8988T (cell line): ENCODE data around the gene PIK3CD.
"Not testable (repeated sequence)": the region's sequence is repeated elsewhere in the genome, so short reads cannot be mapped to it uniquely, and the experiment has no call there.

ENCODE experiments used
- DNase-seq: peaks from one replicate; pipeline ENCODE4 v3.0.0; 2011

Gene PIK3CD

GRCh38 chr1:9624081-9624480 lies 27.4 kb upstream of the PIK3CD start:
- no peak for DNase-seq

- DNase-seq = not testable (repeated sequence)
These were observed 26.5 kb upstream of the PIK3CD start for GRCh38 chr1:9625030-9625429.

- DNase-seq = no peak
These were observed 25.3 kb upstream of the PIK3CD start for GRCh38 chr1:9626201-9626608.

- no peak for DNase-seq
These were observed 22.7 kb upstream of the PIK3CD start for GRCh38 chr1:9628541-9629444.

GRCh38 chr1:9629445-9630201 lies 21.9 kb upstream of the PIK3CD start:
- DNase-seq = no peak

- no peak for DNase-seq
These were observed 21.0 kb upstream of the PIK3CD start for GRCh38 chr1:9630331-9631111.

GRCh38 chr1:9631613-9632012 lies 19.9 kb upstream of the PIK3CD start:
- DNase-seq = no peak

- no peak for DNase-seq
These were observed 18.0 kb upstream of the PIK3CD start for GRCh38 chr1:9633493-9633892.

GRCh38 chr1:9634582-9634981 lies 16.9 kb upstream of the PIK3CD start:
- no peak for DNase-seq

GRCh38 chr1:9639227-9639626 lies 12.3 kb upstream of the PIK3CD start:
- no peak for DNase-seq

GRCh38 chr1:9643351-9644256 lies 7.9 kb upstream of the PIK3CD start:
- DNase-seq = no peak

GRCh38 chr1:9646037-9646436 lies 5.5 kb upstream of the PIK3CD start:
- no peak for DNase-seq

- DNase-seq = no peak
These were observed 3.4 kb upstream of the PIK3CD start for GRCh38 chr1:9648171-9648570.

GRCh38 chr1:9649769-9650168 lies 1.8 kb upstream of the PIK3CD start:
- DNase-seq = no peak

- DNase-seq = no peak
These were observed 339 bp upstream of the PIK3CD start for GRCh38 chr1:9651220-9651564.

GRCh38 chr1:9652379-9653209 lies 1.1 kb downstream of the PIK3CD start:
- no peak for DNase-seq

- no peak for DNase-seq
These were observed 1.6 kb downstream of the PIK3CD start for GRCh38 chr1:9653210-9653490.

GRCh38 chr1:9653491-9654050 lies 2.0 kb downstream of the PIK3CD start:
- DNase-seq = no peak

GRCh38 chr1:9654051-9654833 lies 2.7 kb downstream of the PIK3CD start:
- no peak for DNase-seq
